Stimulated activated effector memory CD8-positive, alpha-beta T cell treated with anti-CD3 and anti-CD28 coated beads, Interleukin-12 subunit alpha, Interleukin-12 subunit beta, amount 100 ng/mL, for 72 hours (primary cell): ENCODE data around the gene BICD2.

Experiments
- ATAC-seq: fragments of 150-1000 bp; cut with Tn5 transposase; 2 replicates; pipeline ENCODE4 v1.10.0; 2021
- DNase-seq, 2 donors: peaks; one replicate each; pipeline ENCODE4 v3.0.0; 2021 to 2022; ENCODE audit warnings: low spot score in 2 of 2
- H3K27ac Mint-ChIP-seq: one replicate; pipeline ENCODE4 v1.8.0; 2022; ENCODE audit warnings: mild to moderate bottlenecking, mixed read lengths
- H3K36me3 Mint-ChIP-seq: one replicate; pipeline ENCODE4 v1.8.0; 2022; ENCODE audit warnings: mild to moderate bottlenecking, mixed read lengths
- H3K4me1 Mint-ChIP-seq: one replicate; pipeline ENCODE4 v1.8.0; 2022; ENCODE audit warnings: mixed read lengths
- H3K4me3 Mint-ChIP-seq: one replicate; pipeline ENCODE4 v1.8.0; 2022; ENCODE audit warnings: mild to moderate bottlenecking, mixed read lengths
- H3K9me3 Mint-ChIP-seq: one replicate; pipeline ENCODE4 v1.8.0; 2022; ENCODE audit warnings: mixed read lengths

The BICD2 gene

GRCh38 chr9:92666912-92667532, 97.6 kb downstream of the BICD2 start:
- peaks cover 65% of the 10 kb centered on the region for H3K4me1 Mint-ChIP-seq
- DNase-seq (no peak), ATAC-seq (no peak)
- peaks cover 37% of the 10 kb centered on the region for H3K36me3 Mint-ChIP-seq
- no peaks in the 10 kb centered on the region for H3K9me3 Mint-ChIP-seq
- no peak overlapping the region for H3K4me3 Mint-ChIP-seq
- peak overlapping the region; percentile 78 for H3K27ac Mint-ChIP-seq

DNA sequence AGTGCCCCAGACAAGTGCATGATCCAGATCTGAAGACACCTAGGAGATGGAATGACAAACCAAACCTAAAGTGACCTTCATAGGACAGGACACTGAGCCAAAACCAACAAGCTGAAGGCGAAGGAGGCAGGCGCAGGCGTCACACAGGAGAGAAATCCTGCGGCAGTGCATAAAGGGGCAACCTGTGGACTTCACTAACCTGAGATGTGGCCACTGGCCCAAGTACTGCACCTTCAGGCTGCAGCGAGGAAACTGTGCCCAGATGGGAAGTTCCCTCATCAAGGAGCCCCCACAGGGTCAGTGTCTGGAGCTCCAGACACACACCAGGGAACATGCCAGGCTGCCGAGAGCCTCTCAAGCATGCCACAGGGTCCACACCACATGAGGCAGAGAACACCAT, 98.4 kb downstream of the BICD2 start:
- H3K36me3 Mint-ChIP-seq: peaks cover 37% of the 10 kb centered on the region
- DNase-seq (no peak), ATAC-seq (no peak)
- H3K27ac Mint-ChIP-seq: peak overlapping the region; percentile 64
- H3K9me3 Mint-ChIP-seq: no peaks in the 10 kb centered on the region
- H3K4me3 Mint-ChIP-seq: no peak overlapping the region
- peaks cover 73% of the 10 kb centered on the region for H3K4me1 Mint-ChIP-seq

DNA sequence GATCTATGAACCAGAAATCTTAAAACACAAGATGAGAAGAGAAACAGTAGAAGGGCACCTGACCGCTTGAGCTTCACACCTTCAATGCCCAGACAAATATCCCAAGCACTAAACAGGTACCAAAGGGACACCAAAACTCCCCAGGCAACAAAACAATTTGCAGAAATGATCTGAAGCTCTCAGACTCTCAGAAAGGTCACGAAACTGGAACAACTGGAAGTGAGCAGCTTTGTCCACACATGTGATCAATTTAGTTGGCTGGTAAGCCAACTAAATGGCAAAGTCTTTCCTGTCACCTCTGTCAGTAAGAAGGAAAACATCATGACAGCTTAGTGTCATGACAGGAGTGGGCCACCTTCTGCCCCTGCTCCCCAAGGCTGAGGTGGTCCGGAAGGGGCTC, 98.8 kb downstream of the BICD2 start:
- Mint-ChIP-seq H3K4me3 (no peak overlapping the region), H3K27ac (peak overlapping the region; percentile 64), H3K4me1 (peaks cover 73% of the 10 kb centered on the region), H3K36me3 (peaks cover 37% of the 10 kb centered on the region), H3K9me3 (no peaks in the 10 kb centered on the region)
- ATAC-seq (no peak), DNase-seq (no peak)

DNA sequence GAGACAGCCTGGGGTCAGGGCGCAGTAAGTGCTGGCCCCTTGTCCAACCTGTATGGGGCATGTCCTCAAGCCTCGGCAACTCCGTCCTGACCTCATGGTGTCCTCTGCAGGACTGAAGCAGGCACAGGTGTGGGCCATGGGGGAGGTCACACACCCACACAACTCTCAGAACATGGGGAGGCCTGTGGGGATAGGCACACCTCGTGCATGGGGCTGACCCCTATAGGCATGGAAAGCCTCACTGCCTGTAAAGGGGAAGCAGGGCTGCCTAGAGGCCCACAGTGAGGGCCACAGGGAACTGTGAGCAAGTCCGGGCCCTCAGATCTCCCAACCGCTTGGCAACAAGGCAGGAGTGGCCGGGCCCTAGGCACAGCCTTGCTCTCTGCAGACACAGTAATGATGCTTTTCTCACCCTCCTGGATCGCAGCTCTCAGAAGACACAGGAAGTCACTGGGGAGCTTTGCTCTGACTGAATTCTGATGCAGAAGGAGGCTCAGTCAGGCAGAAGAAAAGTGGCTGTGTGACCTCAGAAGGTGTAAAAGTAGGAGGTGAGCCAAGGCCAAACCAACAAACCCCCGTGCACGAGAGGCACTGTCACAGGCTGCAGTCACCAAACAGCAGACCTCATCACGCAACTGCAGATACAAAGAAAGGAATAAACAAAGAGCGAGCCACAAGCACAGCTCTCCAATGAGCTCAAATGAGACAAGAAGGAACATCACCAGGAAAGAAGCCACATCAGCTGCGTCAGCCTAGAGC, 100.1 kb downstream of the BICD2 start:
- H3K36me3 Mint-ChIP-seq: peaks cover 31% of the 10 kb centered on the region
- H3K4me3 Mint-ChIP-seq: peak overlapping the region; percentile 35
- peak overlapping the region; percentile 2 for H3K27ac Mint-ChIP-seq
- ATAC-seq: peak; percentile 79
- H3K4me1 Mint-ChIP-seq: peaks cover 73% of the 10 kb centered on the region
- H3K9me3 Mint-ChIP-seq: no peaks in the 10 kb centered on the region
- DNase-seq: peak in 1 of 2 donors; percentile 72

DNA sequence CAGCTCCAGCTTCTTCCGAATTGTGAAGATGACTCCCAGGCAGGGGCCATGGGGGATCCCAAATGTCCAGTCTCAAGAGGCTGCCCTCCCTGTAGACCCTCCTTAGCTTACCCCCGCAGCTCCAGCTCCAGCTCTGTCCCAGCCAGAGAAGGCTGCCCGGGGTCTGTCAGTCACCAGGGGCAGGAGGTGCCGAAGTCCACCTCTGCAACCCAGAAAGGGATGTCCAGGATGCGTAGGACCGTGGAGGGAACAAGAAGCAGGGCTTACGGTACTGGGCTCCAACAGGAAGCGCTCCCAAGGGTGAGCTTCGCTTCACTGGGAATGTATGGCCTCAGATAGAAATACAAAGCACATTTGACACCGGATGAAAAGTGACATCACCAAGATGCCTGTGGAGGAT, 100.7 kb downstream of the BICD2 start:
- no peak for ATAC-seq
- peaks cover 27% of the 10 kb centered on the region for H3K36me3 Mint-ChIP-seq
- H3K4me3 Mint-ChIP-seq: peak overlapping the region; percentile 35
- H3K4me1 Mint-ChIP-seq: peaks cover 70% of the 10 kb centered on the region
- no peaks in the 10 kb centered on the region for H3K9me3 Mint-ChIP-seq
- H3K27ac Mint-ChIP-seq: peak overlapping the region; percentile 2
- no peak for DNase-seq

- peaks cover 26% of the 10 kb centered on the region for H3K36me3 Mint-ChIP-seq
Observed at GRCh38 chr9:92663126-92663525, 101.5 kb downstream of the BICD2 start.

DNA sequence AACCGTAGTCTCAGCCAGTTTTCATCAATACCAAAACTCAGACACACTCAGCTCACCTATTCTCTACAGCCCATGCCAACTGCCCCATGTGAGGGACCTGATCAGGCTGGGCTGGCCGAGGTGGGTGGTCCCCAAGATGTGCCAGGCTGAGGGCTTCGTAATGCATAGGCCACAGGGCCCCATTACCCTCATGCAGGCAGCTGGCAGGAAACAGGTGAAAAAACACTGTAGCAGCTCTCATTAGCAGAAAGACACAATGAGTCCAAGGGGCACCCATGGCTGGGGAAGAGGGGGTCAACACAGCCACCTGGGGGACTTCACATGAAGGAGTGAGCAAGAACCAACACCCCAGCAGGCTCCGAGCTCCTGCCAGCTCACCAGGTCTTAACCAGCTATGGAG, 102.9 kb downstream of the BICD2 start:
- no peak for ATAC-seq
- H3K36me3 Mint-ChIP-seq: peaks cover 28% of the 10 kb centered on the region
- peaks cover 61% of the 10 kb centered on the region for H3K4me1 Mint-ChIP-seq
- no peak overlapping the region for H3K4me3 Mint-ChIP-seq
- no peaks in the 10 kb centered on the region for H3K9me3 Mint-ChIP-seq
- DNase-seq: no peak
- peak overlapping the region; percentile 67 for H3K27ac Mint-ChIP-seq

More at GRCh38 chr9:92663126-92663525, 101.5 kb downstream of the BICD2 start:
- DNase-seq (no peak), ATAC-seq (no peak)
- Mint-ChIP-seq H3K9me3 (no peaks in the 10 kb centered on the region), H3K4me1 (peaks cover 65% of the 10 kb centered on the region), H3K4me3 (no peak overlapping the region), H3K27ac (peak overlapping the region; percentile 2)
